Stimulated activated CD4-positive, alpha-beta T cell treated with anti-CD3 and anti-CD28 coated beads, TNF-alpha, amount 100 ng/mL, for 24 hours (primary cell): ENCODE measurements around the gene CAPN5.

ENCODE experiments used
- DNase-seq, 3 experiments: peaks; one replicate each; pipeline ENCODE4 v3.0.0-alpha.2; 2020; ENCODE audit warnings: low read depth in 3 of 3

The CAPN5 gene

GRCh38 chr11:77130763-77131513 lies 64.2 kb downstream of the CAPN5 start:
- DNase-seq = no peak

DNA sequence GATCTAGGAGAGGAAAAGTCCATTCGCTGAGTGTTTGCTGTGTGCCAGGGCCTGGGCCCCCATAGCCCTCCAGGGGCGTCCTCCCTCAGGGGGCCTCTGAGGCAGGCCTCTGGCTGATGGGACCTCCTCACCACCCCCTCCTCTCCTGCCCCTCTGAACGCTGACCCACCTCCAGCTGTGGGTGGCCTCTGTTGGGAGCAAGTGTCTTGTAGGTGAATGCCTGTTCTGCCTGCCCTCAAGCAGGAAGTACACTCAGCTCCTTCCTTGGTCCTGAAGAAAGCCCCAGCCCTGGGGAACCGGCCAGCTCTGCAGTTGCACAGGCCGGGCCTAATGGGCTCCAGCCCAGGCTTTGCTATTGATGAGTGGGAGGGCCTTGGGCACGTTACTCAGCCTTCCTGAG lies 64.8 kb downstream of the CAPN5 start:
- DNase-seq = no peak

DNA sequence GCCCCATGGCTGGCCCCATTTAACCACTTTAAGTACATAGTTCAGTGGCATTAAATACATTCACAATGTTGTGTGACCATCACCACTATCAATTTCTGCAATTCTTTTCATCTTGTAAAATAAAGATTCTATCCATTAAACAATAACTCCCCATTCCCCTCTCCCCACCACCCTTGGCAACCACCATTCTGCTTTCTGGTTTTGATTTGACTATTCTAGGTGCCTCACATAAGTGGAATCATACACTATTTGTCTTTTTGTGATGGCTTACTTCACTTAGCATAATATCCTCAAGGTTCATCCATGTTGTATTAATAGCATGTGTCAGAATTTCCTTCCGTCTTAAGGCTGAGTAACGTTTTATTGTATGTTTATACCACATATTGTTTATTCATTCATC lies 68.3 kb downstream of the CAPN5 start:
- DNase-seq = no peak

GRCh38 chr11:77136074-77136473 lies 69.3 kb downstream of the CAPN5 start:
- DNase-seq = no peak

GRCh38 chr11:77136784-77137420 lies 70.1 kb downstream of the CAPN5 start:
- DNase-seq = no peak

- no peak for DNase-seq
These were observed 70.7 kb downstream of the CAPN5 start for GRCh38 chr11:77137421-77137820.

GRCh38 chr11:77138106-77138649 lies 71.4 kb downstream of the CAPN5 start:
- no peak for DNase-seq

DNA sequence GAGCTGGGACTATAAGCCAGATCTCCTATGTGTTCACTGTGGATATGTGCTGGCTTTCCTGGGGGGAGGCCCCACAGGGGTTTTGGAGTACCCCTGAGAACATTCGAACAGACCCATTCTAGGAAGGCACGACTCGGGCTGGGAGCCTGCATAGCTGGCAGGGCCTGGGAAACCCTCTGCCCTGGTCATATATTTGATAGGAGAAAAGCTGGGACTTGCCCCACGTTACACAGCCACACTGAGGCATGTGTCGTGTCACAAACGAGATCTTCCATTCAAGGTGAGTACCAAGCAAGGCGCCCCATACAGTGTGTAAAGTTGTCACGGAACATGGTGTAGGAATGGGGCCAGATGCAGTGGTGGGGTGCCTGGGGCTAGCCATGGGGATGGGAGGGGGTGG lies 72.4 kb downstream of the CAPN5 start:
- no peak for DNase-seq

DNA sequence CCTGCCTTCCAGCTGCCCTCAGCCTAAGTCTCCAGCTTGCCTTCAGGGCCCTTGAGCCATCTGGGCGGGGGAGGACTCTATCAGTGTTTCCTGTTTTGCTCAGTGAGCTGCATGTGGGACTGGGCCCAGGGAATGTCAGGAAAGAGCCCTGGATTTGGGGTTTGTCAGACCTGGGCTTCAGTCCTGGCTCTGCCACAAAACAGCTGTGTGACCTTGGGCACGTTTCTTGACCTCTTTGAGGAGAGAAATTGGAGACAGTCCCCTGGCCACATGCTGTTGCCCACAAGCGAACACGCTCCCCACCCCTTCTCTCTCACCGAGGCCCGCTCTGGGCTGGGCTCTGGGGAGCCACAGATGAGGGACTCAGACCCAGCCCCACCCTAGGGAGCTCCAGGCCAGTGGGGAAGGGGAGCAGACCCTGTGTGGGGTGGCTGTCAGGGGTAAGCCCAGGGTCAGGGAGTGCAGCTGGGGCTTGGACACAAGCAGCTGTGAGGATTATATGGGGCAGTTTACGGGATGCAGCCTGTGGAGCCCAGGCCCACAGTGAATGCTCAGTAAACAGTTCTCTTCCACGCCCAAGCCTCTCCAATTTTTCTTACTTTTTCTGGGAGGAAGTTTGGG lies 73.6 kb downstream of the CAPN5 start:
- DNase-seq = no peak

DNA sequence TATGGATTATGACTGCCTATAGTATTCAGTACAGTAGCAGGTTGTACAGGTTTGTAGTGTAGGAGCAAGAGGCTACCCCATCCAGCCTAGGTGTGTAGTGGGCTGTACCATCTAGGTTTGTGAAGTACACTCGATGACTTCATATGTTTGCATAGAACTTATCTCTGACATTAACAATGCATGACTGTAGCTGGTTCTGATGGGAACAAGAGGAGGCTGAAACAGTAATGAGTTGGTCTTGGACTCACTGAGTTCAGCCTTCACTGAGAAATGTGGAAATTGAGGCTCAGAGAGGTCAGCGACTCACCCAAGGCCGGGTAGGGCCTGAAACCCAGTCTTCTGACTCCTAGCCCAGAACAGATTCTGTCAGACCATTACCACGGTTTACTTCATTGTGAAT lies 74.3 kb downstream of the CAPN5 start:
- DNase-seq = no peak

DNA sequence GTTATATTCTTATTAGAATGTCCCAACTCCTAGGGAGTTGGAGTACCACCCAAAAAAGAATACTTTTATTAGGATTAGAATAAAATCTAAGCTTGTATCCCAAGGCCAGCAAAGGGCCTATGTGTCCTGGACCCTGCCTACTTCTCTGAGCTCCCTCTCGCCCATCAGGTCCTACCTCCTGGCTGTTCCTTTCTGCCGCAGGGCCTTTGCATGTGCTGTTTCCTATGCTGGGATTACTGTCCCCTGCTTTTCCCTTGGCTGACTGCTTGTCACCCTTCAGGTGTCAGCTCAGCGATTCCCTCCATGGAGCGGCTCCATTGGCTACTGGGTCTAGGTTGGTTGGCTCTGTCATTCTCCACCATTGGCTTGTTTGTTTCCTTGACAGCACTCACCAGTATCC lies 74.7 kb downstream of the CAPN5 start:
- no peak for DNase-seq

DNA sequence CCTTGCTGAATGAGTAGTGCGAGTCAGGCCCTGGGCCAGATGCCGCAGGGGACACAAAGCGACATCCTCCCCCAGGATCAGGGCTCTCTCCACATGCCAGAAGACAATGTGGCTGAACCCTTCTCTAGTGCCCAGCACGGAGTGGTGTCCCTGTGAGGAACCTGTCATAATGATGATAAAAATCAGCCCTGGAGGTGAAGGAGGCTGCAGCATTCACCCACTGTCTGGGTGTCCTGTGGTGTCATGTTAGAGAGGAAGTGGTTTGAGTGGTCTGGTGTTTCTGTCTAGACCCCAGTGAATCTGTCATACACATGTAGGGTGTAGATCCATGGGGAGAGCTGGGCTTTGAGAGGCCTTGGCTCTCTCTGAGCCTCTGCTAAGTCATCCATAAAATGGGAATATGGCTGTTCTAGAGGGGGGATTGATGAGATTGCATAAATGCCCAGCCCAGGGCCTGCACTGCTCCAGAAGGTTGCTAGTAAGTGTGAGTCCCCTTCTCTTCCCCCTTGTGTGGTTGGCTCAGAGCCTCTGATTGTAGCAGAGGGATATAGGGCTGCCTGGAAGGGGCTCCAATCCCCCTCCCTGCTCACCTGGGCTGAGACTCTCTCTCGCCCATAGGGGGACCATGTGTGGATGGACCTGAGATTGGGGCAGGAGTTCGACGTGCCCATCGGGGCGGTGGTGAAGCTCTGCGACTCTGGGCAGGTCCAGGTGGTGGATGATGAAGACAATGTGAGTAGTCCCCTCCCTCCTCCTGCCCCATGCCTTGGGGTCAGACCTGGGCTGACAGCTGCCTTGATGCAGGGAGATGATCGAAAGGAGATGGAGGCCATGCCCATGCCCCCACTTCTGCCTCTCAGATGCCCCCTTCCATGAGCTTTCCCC lies 75.6 kb downstream of the CAPN5 start:
- DNase-seq = no peak

GRCh38 chr11:77143405-77144020 lies 76.7 kb downstream of the CAPN5 start:
- no peak for DNase-seq

GRCh38 chr11:77144196-77144856 lies 77.6 kb downstream of the CAPN5 start:
- DNase-seq = no peak

GRCh38 chr11:77144857-77145428 lies 78.2 kb downstream of the CAPN5 start:
- no peak for DNase-seq

DNA sequence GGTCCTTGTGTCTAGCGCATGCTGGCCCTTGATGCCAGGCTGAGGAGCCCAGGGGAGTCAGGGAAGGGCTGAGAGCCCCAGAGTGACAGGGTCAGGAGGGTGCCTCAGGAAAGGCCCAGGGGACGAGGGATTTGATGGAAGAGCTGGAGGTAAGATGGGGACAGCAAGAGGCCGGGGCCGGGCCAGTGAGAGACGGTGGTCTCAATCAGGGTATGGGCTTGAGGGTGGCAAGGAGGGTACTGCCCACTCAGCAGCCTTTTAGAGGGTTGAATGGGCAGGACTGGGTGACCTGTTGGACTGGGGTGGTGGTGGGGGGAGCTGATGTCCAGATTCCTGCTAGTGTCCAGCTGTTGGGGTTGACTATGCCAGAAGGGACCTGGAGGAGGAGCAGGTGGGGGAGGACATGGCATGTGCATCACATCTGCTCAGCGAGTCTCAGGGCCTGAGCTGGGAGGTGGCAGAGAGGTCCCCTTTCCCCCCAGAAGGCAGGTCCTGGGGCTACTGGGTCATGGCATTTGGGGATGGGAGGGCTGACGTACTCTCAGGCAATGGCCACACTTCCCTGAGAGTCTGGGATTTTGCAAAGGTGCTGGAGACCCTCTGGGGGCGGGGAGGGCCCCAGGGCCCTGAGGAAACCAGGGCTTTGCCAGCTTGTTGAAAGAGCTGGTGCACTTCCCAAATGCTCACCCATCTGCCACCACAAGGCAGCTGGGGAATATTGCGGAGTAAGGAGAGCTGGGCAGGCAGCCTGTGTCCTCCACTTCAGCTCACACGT lies 79.7 kb downstream of the CAPN5 start:
- DNase-seq = no peak

DNA sequence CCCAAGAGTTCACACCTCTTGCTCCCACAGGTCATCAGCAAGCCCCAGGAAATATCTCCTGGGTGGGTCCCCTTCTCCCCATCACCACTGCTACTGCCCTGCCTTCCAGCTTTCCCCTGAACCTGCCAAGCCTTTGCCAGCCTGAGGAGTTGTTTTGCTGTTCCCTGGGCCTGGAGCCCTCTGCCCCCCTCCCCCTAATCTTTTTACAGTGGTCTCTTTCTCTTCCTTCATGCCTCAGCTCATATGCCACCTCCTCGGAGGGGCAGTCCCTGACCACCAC lies 80.2 kb downstream of the CAPN5 start:
- DNase-seq = no peak

DNA sequence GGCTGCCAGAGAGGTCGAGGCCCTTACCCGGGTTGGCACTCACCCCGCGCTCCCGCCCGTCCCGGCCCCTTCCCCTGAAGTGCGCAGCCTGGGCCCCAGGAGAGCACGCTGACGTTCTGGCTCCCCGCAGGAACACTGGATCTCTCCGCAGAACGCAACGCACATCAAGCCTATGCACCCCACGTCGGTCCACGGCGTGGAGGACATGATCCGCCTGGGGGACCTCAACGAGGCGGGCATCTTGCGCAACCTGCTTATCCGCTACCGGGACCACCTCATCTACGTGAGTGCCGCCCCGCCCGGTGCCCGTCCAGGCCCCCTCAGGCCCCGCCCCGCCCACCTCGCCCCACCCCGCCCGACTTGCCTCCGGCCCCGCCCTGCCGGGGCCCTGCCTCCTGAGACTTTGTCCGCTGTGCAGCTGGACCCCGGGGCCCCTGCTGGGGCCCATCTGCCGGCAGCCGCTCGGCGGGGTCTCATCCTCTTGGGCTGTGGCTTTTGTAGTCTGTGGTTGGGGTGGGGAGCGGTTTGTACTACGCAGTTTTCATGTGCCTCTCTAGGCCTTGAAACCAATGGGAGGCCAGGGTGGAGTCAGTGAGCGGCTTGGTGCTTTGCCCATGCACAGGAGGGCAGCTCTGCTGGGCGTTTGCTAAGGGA lies 81.0 kb downstream of the CAPN5 start:
- DNase-seq = peak in 1 of 3 experiments; percentile 18

DNA sequence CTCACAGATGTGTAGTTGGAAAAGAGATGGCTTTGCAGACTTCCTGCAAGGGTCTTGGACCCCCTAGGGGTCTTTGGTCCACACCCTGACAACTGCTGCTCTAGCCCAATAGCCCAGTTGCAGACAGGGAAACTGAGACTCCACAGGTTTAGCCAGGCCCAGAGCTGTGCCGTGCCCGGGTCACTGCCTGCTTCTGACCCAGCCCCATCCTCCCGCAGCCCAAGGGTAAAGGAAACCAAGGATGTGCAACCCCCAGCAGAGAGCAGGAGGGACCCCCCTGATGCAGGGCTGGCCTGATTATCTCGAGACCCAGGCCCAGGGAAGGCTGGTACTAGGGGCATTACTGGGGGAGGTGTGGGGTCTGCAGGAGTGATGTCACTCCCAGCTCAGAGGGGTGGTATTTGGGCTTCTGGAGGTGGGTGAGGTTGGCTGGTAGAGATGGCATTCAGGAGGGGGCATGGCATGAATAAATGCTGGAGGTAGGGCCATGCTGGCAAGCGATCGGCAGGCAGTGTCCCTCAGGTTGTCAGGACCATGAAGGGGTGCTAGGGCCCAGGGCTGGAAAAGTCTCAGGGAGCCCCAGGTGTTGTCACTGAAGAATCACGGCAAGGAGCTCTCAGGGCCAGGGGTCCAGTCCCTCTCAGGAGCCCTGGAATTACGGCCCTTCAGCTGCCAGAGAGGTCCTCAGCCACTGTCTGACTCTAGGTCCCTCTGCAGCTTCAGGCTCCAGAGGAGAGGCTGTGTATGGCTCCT lies 82.4 kb downstream of the CAPN5 start:
- DNase-seq = no peak
